GM12878 (cell line): Measurements from ENCODE around the gene LRIG3.

ENCODE experiments used
- ATF3 ChIP-seq: IDR thresholded peaks from 2 replicates; pipeline ENCODE4 v1.6.1; 2011; ENCODE audit warnings: low read depth, mild to moderate bottlenecking, low read length, moderate library complexity, borderline replicate concordance; ENCODE audit errors: extremely low read depth
- ATF7 ChIP-seq: fragments of 450-650 bp; IDR thresholded peaks from 2 replicates; pipeline ENCODE4 v1.6.1; 2016; ENCODE audit warnings: low read depth, mild to moderate bottlenecking
- BMI1 ChIP-seq: fragments of 450-650 bp; IDR thresholded peaks from 2 replicates; pipeline ENCODE4 v1.6.1; 2016; ENCODE audit warnings: mild to moderate bottlenecking, moderate library complexity, borderline replicate concordance
- CTCF ChIP-seq, 3 experiments: IDR thresholded peaks in 2 of 3; conservative IDR thresholded peaks in 1 of 3; 2 replicates each; pipeline ENCODE4 v1.5.1; 2011; ENCODE audit warnings: low read depth in 3 of 3, low read length in 3 of 3, mild to moderate bottlenecking in 3 of 3, control low read depth in 2 of 3, moderate library complexity in 2 of 3, inconsistent platforms in 1 of 3, mixed read lengths in 1 of 3; ENCODE audit not compliant: control insufficient read depth in 2 of 3, insufficient read depth in 1 of 3; ENCODE audit errors: extremely low read depth in 1 of 3
- EGR1 ChIP-seq, 2 experiments: IDR thresholded peaks; 1 replicate in 1 of 2; 2 replicates in 1 of 2; pipeline ENCODE4 v1.6.1; 2011 to 2012; ENCODE audit warnings: low read depth in 2 of 2, low read length in 2 of 2, borderline replicate concordance in 1 of 2, mild to moderate bottlenecking in 1 of 2, moderate library complexity in 1 of 2
- EP300 ChIP-seq, 2 experiments: fragments of 150-350 bp in 1 of 2; IDR thresholded peaks; 2 replicates each; pipeline ENCODE4 v1.6.1; 2011 to 2012; ENCODE audit warnings: low read depth in 2 of 2, low read length in 2 of 2, borderline replicate concordance in 1 of 2, improper control_type of control experiment in 1 of 2, inconsistent platforms in 1 of 2; ENCODE audit not compliant: control insufficient read depth in 1 of 2
- JUND ChIP-seq: IDR thresholded peaks from 2 replicates; pipeline ENCODE4 v1.6.1; 2012; ENCODE audit warnings: low read depth, mild to moderate bottlenecking, low read length, improper control_type of control experiment, moderate library complexity
- MAX ChIP-seq: IDR thresholded peaks from 2 replicates; pipeline ENCODE4 v1.6.1; 2012; ENCODE audit warnings: low read depth, low read length, improper control_type of control experiment
- USF2 ChIP-seq: IDR thresholded peaks from 2 replicates; pipeline ENCODE4 v1.6.1; 2011; ENCODE audit warnings: low read depth, low read length, improper control_type of control experiment, borderline replicate concordance
- ZNF274 ChIP-seq: IDR thresholded peaks from one replicate; pipeline ENCODE4 v1.8.0; 2011; ENCODE audit not compliant: insufficient read length, insufficient read depth

- TF ChIP-seq ATF7, result peak; percentile 80
- no peak for TF ChIP-seq ZNF274
- no peak for TF ChIP-seq EP300 (IDR thresholded peaks at IDR 0.05; ENCODE audit: borderline replicate concordance in 1 of 2, control insufficient read depth in 1 of 2, low read depth in 2 of 2, low read length in 2 of 2)
- TF ChIP-seq BMI1, result no peak
- no peak for TF ChIP-seq ATF3
- no peak for TF ChIP-seq EGR1 (IDR thresholded peaks at IDR 0.05; ENCODE audit: borderline replicate concordance in 1 of 2, low read depth in 2 of 2, low read length in 2 of 2)
- no peak for TF ChIP-seq JUND
- TF ChIP-seq CTCF (IDR thresholded peaks at IDR 0.05 in 2 of 3, conservative IDR thresholded peaks at IDR 0.05 in 1 of 3; ENCODE audit: control insufficient read depth in 2 of 3, extremely low read depth in 1 of 3, insufficient read depth in 1 of 3, low read depth in 3 of 3, low read length in 3 of 3), result no peak
- TF ChIP-seq MAX, result no peak
- no peak for TF ChIP-seq USF2
These were observed 5.8 kb downstream of the LRIG3 start for GRCh38 chr12:58914457-58914856.
